ENCODE results near the gene WDR31.
"Not testable (repeated sequence)": the region's sequence is repeated elsewhere in the genome, so short reads cannot be mapped to it uniquely, and the experiment has no call there.

The WDR31 gene

GRCh38 chr9:113380869-113381378, 40.8 kb upstream of the WDR31 start:
- H3K4me3 ChIP-seq (ENCODE audit: low read length) = no peak overlapping the region
- TF ChIP-seq CTCF (conservative IDR thresholded peaks at IDR 0.05; ENCODE audit: low read depth, low read length) = no peak
- no peak for DNase-seq (ENCODE audit: low read depth)

- not testable (repeated sequence) for H3K4me3 ChIP-seq (ENCODE audit: low read length); DNase-seq (ENCODE audit: low read depth)
Measured at GRCh38 chr9:113379829-113380210, 39.7 kb upstream of the WDR31 start.

- DNase-seq (ENCODE audit: low read depth); H3K4me3 ChIP-seq (ENCODE audit: low read length): not testable (repeated sequence)
Measured at GRCh38 chr9:113379094-113379828, 39.2 kb upstream of the WDR31 start.

- DNase-seq (ENCODE audit: low read depth) = no peak
- H3K4me3 ChIP-seq (ENCODE audit: low read length) = peak within 1 kb of the TSS; percentile 79
- TF ChIP-seq CTCF (conservative IDR thresholded peaks at IDR 0.05; ENCODE audit: low read depth, low read length) = no peak
Measured at GRCh38 chr9:113376634-113377567, 36.8 kb upstream of the WDR31 start, which contains the start of gene HDHD3. HDHD3 (minus strand) TSS chr9:113376986; CDS start chr9:113374354, 2,632 bp downstream.

- H3K4me3 ChIP-seq (ENCODE audit: low read length) = peak overlapping the region; percentile 17
- DNase-seq (ENCODE audit: low read depth) = no peak
- no peak for TF ChIP-seq CTCF (conservative IDR thresholded peaks at IDR 0.05; ENCODE audit: low read depth, low read length)
Measured at GRCh38 chr9:113375057-113376023, 35.3 kb upstream of the WDR31 start.

- no peak for DNase-seq (ENCODE audit: low read depth)
- no peak overlapping the region for H3K4me3 ChIP-seq (ENCODE audit: low read length)
- no peak for TF ChIP-seq CTCF (conservative IDR thresholded peaks at IDR 0.05; ENCODE audit: low read depth, low read length)
Measured at GRCh38 chr9:113373676-113374392, 33.8 kb upstream of the WDR31 start.

GRCh38 chr9:113373256-113373655, 33.2 kb upstream of the WDR31 start:
- DNase-seq (ENCODE audit: low read depth) = no peak
- no peak for TF ChIP-seq CTCF (conservative IDR thresholded peaks at IDR 0.05; ENCODE audit: low read depth, low read length)
- no peak overlapping the region for H3K4me3 ChIP-seq (ENCODE audit: low read length)

All from retinal pigment epithelial cell (primary cell).